HG03457 (cell line): Measurements from ENCODE around the gene KBTBD2.
"Not testable (repeated sequence)": the region's sequence is repeated elsewhere in the genome, so short reads cannot be mapped to it uniquely, and the experiment has no call there.

Experiments
- ATAC-seq: cut with Tn5 transposase; IDR thresholded peaks from one replicate; pipeline ENCODE4 v1.9.1; 2021; ENCODE audit warnings: moderate number of reproducible peaks; ENCODE audit not compliant: unreplicated experiment

Gene KBTBD2

GRCh38 chr7:32893722-32894121 lies 2.2 kb upstream of the KBTBD2 start:
- ATAC-seq: no peak

GRCh38 chr7:32893207-32893524 lies 1.6 kb upstream of the KBTBD2 start:
- ATAC-seq: no peak

GRCh38 chr7:32892521-32893206 lies 1.1 kb upstream of the KBTBD2 start:
- peak; percentile 18 for ATAC-seq

- peak; percentile 59 for ATAC-seq
Measured at GRCh38 chr7:32891800-32892520, 400 bp upstream of the KBTBD2 start.

- ATAC-seq: no peak
Measured at GRCh38 chr7:32890793-32891042, 842 bp downstream of the KBTBD2 start.

- peak; percentile 28 for ATAC-seq
Measured at GRCh38 chr7:32890010-32890792, 1.4 kb downstream of the KBTBD2 start.

- ATAC-seq: no peak
Measured at GRCh38 chr7:32888505-32888904, 3.1 kb downstream of the KBTBD2 start.

GRCh38 chr7:32887395-32887794 lies 4.2 kb downstream of the KBTBD2 start:
- no peak for ATAC-seq

GRCh38 chr7:32881074-32881982 lies 10.2 kb downstream of the KBTBD2 start:
- ATAC-seq: no peak

- no peak for ATAC-seq
Measured at GRCh38 chr7:32879460-32879859, 12.1 kb downstream of the KBTBD2 start.

- ATAC-seq: not testable (repeated sequence)
Measured at GRCh38 chr7:32878023-32878422, 13.5 kb downstream of the KBTBD2 start.

GRCh38 chr7:32872421-32872820 lies 19.1 kb downstream of the KBTBD2 start:
- no peak for ATAC-seq

GRCh38 chr7:32871624-32872371 lies 19.8 kb downstream of the KBTBD2 start:
- no peak for ATAC-seq

GRCh38 chr7:32870298-32870697 lies 21.3 kb downstream of the KBTBD2 start:
- no peak for ATAC-seq

GRCh38 chr7:32869716-32870115 lies 21.8 kb downstream of the KBTBD2 start:
- no peak for ATAC-seq

GRCh38 chr7:32868116-32868515 lies 23.4 kb downstream of the KBTBD2 start:
- ATAC-seq: no peak

- no peak for ATAC-seq
Measured at GRCh38 chr7:32865448-32866030, 26.0 kb downstream of the KBTBD2 start.

GRCh38 chr7:32863872-32864271 lies 27.7 kb downstream of the KBTBD2 start:
- ATAC-seq: not testable (repeated sequence)

- ATAC-seq: no peak
Measured at GRCh38 chr7:32860090-32860489, 31.5 kb downstream of the KBTBD2 start.

GRCh38 chr7:32858648-32859047 lies 32.9 kb downstream of the KBTBD2 start:
- no peak for ATAC-seq
